Measurements from ENCODE around the gene BABAM1.

The BABAM1 gene

DNA sequence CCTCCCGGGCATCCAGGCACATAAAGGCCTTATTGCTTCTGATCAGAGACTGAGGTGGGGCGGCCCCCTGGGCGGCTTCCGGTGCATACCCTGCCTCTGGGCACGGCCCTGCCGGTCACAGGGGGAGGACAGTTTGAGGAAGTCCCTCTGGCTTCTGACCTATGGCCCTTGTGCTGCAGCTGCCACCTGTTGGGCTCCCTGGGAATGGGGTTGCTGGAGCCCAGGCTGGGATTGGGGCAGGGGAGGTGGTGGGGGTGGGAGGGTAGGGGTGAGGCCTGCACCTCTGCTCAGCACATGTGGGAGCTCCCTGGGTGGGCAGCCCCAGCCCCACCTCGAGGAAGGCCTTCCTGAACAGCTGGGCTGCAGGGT lies 56.7 kb downstream of the BABAM1 start:
- peaks cover 1% of the 10 kb centered on the region for H3K27me3 ChIP-seq (ENCODE audit: control insufficient read depth, low read length)
- no peaks in the 10 kb centered on the region for H3K79me2 ChIP-seq (ENCODE audit: control insufficient read depth, low read length)
- H3K4me2 ChIP-seq (ENCODE audit: low read length) = peak overlapping the region; percentile 30; the same call in 1 of the 2 replicates
- peaks cover 5% of the 10 kb centered on the region for H3F3A ChIP-seq (ENCODE audit: control insufficient read depth, insufficient read depth)
- H3K36me3 ChIP-seq (ENCODE audit: control insufficient read depth, low read length) = peaks cover 29% of the 10 kb centered on the region; the same call in 1 of the 2 replicates
- H3K4me3 ChIP-seq (ENCODE audit: low read length) = peak overlapping the region; percentile 28; the same call in 1 of the 2 replicates
- TF ChIP-seq, protein P1, sequence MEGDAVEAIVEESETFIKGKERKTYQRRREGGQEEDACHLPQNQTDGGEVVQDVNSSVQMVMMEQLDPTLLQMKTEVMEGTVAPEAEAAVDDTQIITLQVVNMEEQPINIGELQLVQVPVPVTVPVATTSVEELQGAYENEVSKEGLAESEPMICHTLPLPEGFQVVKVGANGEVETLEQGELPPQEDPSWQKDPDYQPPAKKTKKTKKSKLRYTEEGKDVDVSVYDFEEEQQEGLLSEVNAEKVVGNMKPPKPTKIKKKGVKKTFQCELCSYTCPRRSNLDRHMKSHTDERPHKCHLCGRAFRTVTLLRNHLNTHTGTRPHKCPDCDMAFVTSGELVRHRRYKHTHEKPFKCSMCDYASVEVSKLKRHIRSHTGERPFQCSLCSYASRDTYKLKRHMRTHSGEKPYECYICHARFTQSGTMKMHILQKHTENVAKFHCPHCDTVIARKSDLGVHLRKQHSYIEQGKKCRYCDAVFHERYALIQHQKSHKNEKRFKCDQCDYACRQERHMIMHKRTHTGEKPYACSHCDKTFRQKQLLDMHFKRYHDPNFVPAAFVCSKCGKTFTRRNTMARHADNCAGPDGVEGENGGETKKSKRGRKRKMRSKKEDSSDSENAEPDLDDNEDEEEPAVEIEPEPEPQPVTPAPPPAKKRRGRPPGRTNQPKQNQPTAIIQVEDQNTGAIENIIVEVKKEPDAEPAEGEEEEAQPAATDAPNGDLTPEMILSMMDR (IDR thresholded peaks at IDR 0.05; ENCODE audit: low read depth, low read length, poor library complexity, severe bottlenecking) = no peak
- TF ChIP-seq EZH2phosphoT487 (IDR thresholded peaks at IDR 0.05; ENCODE audit: borderline replicate concordance, low read length) = no peak
- no peaks in the 10 kb centered on the region for H4K20me1 ChIP-seq (ENCODE audit: control insufficient read depth, insufficient read depth, low read depth, low read length)
- H3K9me3 ChIP-seq (ENCODE audit: control insufficient read depth, insufficient read depth, low read length) = no peaks in the 10 kb centered on the region
- no peak overlapping the region for H3K27ac ChIP-seq (ENCODE audit: low read depth, low read length)
- H3K4me1 ChIP-seq (ENCODE audit: control insufficient read depth, low read length) = peaks cover 20% of the 10 kb centered on the region
- H3K9me2 ChIP-seq (replicated peaks; ENCODE audit: control insufficient read depth, low read length) = no peaks in the 10 kb centered on the region

GRCh38 chr19:17324357-17325114 lies 57.3 kb downstream of the BABAM1 start:
- Histone ChIP-seq H3K27ac (ENCODE audit: low read depth, low read length) (no peak overlapping the region), H3K9me2 (replicated peaks; ENCODE audit: control insufficient read depth, low read length) (no peaks in the 10 kb centered on the region), H3K4me3 (ENCODE audit: low read length) (no peak overlapping the region), H3K4me2 (ENCODE audit: low read length) (no peak overlapping the region), H3K79me2 (ENCODE audit: control insufficient read depth, low read length) (no peaks in the 10 kb centered on the region), H3K4me1 (ENCODE audit: control insufficient read depth, low read length) (peaks cover 24% of the 10 kb centered on the region), H3K9me3 (ENCODE audit: control insufficient read depth, insufficient read depth, low read length) (no peaks in the 10 kb centered on the region), H3K36me3 (ENCODE audit: control insufficient read depth, low read length) (peaks cover 25% of the 10 kb centered on the region; the same call in 1 of the 2 replicates), H3K27me3 (ENCODE audit: control insufficient read depth, low read length) (peaks cover 7% of the 10 kb centered on the region), H4K20me1 (ENCODE audit: control insufficient read depth, insufficient read depth, low read depth, low read length) (no peaks in the 10 kb centered on the region), H3F3A (ENCODE audit: control insufficient read depth, insufficient read depth) (peaks cover 5% of the 10 kb centered on the region)
- TF ChIP-seq, protein P1 (IDR thresholded peaks at IDR 0.05; ENCODE audit: low read depth, low read length, poor library complexity, severe bottlenecking) = no peak
- no peak for TF ChIP-seq EZH2phosphoT487 (IDR thresholded peaks at IDR 0.05; ENCODE audit: borderline replicate concordance, low read length)

DNA sequence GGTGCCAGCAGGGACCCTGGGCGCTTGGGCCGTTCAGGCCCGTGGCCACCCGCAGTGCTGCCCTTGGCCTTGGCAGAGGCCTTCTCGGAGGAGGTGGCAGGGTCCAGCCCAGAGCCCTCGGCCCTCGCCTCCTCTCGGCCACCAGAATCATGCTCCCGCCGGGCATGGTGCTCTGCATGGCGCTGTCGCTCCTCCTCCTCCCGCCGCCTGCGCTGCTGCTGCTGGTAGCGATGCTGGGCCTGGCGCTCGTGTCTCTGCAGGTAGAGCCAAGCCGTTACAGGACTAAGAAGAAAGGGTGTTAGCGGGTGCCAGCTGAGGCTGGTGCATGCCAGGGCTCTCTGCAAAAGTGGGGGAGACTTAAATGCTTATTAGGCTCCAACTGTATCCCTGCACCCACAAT lies 57.9 kb downstream of the BABAM1 start:
- Histone ChIP-seq H3K79me2 (ENCODE audit: control insufficient read depth, low read length) (no peaks in the 10 kb centered on the region), H3K27ac (ENCODE audit: low read depth, low read length) (no peak overlapping the region), H3K4me3 (ENCODE audit: low read length) (no peak overlapping the region), H4K20me1 (ENCODE audit: control insufficient read depth, insufficient read depth, low read depth, low read length) (no peaks in the 10 kb centered on the region), H3F3A (ENCODE audit: control insufficient read depth, insufficient read depth) (peaks cover 5% of the 10 kb centered on the region), H3K9me3 (ENCODE audit: control insufficient read depth, insufficient read depth, low read length) (no peaks in the 10 kb centered on the region), H3K9me2 (replicated peaks; ENCODE audit: control insufficient read depth, low read length) (no peaks in the 10 kb centered on the region), H3K27me3 (ENCODE audit: control insufficient read depth, low read length) (peaks cover 8% of the 10 kb centered on the region), H3K4me1 (ENCODE audit: control insufficient read depth, low read length) (peaks cover 24% of the 10 kb centered on the region), H3K4me2 (ENCODE audit: low read length) (no peak overlapping the region), H3K36me3 (ENCODE audit: control insufficient read depth, low read length) (peaks cover 20% of the 10 kb centered on the region; the same call in 1 of the 2 replicates)
- TF ChIP-seq EZH2phosphoT487 (IDR thresholded peaks at IDR 0.05; ENCODE audit: borderline replicate concordance, low read length) = no peak
- TF ChIP-seq, protein P1 (IDR thresholded peaks at IDR 0.05; ENCODE audit: low read depth, low read length, poor library complexity, severe bottlenecking) = no peak

Data from DOHH2 (cell line).